ENCODE results near the gene SEC63.

SEC63 gene

DNA sequence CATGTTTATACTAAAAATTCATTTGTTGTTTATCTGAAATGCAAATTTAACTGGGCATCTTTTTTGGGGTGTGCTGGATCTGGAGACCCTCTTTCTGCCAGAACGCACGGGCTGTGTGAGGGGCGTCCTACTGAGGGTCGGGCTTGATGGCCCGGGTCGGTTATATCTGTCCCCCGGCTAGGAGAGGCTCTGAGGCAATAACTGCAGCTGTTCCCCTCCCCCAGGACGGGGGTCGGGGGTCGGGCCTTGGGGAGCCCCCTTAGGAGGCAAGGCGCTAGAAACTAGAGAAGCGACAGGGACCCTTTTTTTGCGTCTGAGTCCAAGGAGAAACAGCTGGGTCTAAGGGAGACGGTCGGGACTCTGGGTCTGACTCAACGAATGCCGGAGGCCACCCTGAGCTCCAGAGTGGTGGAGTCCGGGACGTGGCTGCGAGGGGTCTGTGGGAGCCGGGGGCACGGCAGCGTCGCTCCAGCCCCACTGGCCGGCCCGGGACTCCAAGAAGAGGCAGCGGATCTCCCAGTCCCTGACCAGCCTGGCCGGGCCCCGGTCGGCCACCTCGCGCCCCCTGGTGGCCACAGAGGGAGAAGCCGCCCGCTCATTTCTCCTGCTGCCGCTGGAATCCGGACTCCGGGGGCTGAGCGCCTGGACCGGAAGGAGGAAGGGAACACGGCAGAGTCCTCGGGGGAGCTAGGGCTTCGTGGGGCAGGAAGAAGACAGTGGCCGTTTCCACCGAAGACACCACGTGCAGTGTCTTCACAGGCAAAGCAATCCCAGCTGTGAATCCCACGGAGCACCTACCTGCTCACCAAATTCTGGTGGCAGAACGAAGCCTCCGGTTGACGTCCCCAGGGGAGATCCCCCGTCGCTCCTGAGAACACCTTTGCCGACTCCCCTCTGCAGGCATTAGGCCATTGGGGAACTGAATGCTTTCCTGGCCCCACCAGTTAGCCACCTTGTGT, 109.9 kb downstream of the SEC63 start:
- peak overlapping the region; percentile 46 to 52 for H3K4me3 ChIP-seq (replicated peaks in 1 of 2; ENCODE audit: low read depth in 2 of 2, low read length in 2 of 2)
- TF ChIP-seq, protein P1, sequence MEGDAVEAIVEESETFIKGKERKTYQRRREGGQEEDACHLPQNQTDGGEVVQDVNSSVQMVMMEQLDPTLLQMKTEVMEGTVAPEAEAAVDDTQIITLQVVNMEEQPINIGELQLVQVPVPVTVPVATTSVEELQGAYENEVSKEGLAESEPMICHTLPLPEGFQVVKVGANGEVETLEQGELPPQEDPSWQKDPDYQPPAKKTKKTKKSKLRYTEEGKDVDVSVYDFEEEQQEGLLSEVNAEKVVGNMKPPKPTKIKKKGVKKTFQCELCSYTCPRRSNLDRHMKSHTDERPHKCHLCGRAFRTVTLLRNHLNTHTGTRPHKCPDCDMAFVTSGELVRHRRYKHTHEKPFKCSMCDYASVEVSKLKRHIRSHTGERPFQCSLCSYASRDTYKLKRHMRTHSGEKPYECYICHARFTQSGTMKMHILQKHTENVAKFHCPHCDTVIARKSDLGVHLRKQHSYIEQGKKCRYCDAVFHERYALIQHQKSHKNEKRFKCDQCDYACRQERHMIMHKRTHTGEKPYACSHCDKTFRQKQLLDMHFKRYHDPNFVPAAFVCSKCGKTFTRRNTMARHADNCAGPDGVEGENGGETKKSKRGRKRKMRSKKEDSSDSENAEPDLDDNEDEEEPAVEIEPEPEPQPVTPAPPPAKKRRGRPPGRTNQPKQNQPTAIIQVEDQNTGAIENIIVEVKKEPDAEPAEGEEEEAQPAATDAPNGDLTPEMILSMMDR (IDR thresholded peaks at IDR 0.05; ENCODE audit: low read depth, low read length) = peak; percentile 85
- peak; percentile 78 to 85 for DNase-seq (ENCODE audit: low read depth in 2 of 2)

- TF ChIP-seq, protein P1 (IDR thresholded peaks at IDR 0.05; ENCODE audit: low read depth, low read length) = no peak
- H3K4me3 ChIP-seq (replicated peaks in 1 of 2; ENCODE audit: low read depth in 2 of 2, low read length in 2 of 2) = no peak overlapping the region
- no peak for DNase-seq (ENCODE audit: low read depth in 2 of 2)
Observed at GRCh38 chr6:107846262-107846795, 111.7 kb downstream of the SEC63 start.

DNA sequence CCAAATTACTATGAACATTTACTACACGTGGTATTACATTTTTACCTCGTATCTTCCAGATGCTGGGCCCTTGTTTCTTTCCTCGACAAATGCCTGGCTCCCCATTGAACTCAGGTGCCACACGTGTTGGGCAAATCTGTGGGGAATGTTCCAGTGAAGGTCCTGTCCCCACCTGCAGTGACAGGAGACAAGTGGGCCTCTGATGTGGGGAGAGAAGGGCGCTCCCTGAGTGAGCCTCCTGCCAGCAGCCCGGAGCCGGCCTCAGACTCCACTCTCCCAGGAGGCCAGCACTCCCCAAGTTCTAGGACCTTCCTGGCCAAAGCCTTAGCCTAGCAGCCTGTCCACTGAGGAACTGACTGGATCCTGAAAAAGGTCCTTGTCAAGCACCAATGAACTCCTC, 112.2 kb downstream of the SEC63 start:
- no peak for DNase-seq (ENCODE audit: low read depth in 2 of 2)
- TF ChIP-seq, protein P1 (IDR thresholded peaks at IDR 0.05; ENCODE audit: low read depth, low read length) = no peak
- no peak overlapping the region for H3K4me3 ChIP-seq (replicated peaks in 1 of 2; ENCODE audit: low read depth in 2 of 2, low read length in 2 of 2)

GRCh38 chr6:107843400-107843799, 114.6 kb downstream of the SEC63 start:
- no peak overlapping the region for H3K4me3 ChIP-seq (replicated peaks in 1 of 2; ENCODE audit: low read depth in 2 of 2, low read length in 2 of 2)
- TF ChIP-seq, protein P1 (IDR thresholded peaks at IDR 0.05; ENCODE audit: low read depth, low read length) = no peak
- no peak for DNase-seq (ENCODE audit: low read depth in 2 of 2)

DNA sequence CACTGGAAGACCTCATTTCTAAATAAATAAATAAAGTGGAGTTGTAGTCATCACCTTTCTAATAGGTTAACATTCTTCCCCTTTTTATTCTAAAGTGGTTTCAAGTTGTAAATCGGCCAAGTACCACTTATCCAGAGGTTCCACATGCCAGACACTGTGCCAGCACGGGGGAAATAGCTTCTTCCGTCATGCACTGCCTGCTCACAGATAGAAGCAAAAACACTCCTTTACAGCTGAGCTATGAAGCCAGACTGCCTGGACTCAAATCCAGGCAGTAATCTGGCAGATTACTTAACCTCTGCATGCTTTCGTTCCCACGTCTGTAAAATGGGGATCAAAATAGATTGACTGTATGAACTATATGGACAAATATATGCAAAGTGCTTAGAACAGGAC, 116.7 kb downstream of the SEC63 start:
- TF ChIP-seq, protein P1 (IDR thresholded peaks at IDR 0.05; ENCODE audit: low read depth, low read length) = no peak
- no peak for DNase-seq (ENCODE audit: low read depth in 2 of 2)
- H3K4me3 ChIP-seq (replicated peaks in 1 of 2; ENCODE audit: low read depth in 2 of 2, low read length in 2 of 2) = no peak overlapping the region

DNA sequence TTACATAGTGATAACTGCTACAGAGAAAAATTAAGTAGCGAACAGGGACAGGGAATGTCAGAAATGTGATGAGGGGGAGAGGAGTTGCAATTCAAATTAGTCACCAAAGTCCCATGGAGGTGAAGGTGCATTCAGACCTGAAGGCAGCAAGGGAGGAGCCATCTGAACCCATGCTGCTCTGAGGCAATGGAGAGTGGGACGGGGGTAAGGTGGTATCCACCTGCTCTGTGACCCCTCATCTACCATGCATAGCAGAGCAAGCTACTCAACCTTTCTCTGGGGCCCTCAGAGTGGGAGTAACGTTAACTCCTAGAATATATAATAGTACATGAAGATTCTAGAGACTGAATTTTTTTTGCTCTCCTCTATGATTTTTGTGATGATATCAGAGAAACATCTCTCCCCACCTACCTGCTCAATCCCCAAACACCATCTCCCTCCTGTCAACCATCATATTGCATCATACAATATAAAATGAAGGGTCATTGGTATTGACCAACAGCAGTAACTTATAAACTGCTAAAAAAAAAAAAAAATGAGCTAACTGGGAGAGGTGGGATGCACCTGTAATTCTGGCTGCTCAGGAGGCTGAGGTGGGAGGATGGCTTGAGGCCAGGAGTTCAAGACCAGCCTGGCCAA, 117.3 kb downstream of the SEC63 start:
- no peak overlapping the region for H3K4me3 ChIP-seq (replicated peaks in 1 of 2; ENCODE audit: low read depth in 2 of 2, low read length in 2 of 2)
- TF ChIP-seq, protein P1 (IDR thresholded peaks at IDR 0.05; ENCODE audit: low read depth, low read length) = no peak
- DNase-seq (ENCODE audit: low read depth in 2 of 2) = no peak
